Panc1 (cell line): ENCODE results near the gene LIPC.

Experiments used
- CTCF ChIP-seq: fragments of 450-650 bp; IDR thresholded peaks from 2 replicates; pipeline ENCODE4 v1.5.1; 2017; ENCODE audit warnings: mild to moderate bottlenecking
- POLR2AphosphoS5 ChIP-seq: IDR thresholded peaks from 2 replicates; pipeline ENCODE4 v1.6.1; 2012; ENCODE audit warnings: mild to moderate bottlenecking, low read depth, low read length, moderate library complexity
- REST ChIP-seq, 2 experiments: IDR thresholded peaks; 2 replicates each; pipeline ENCODE4 v1.6.1; 2011 to 2012; ENCODE audit warnings: low read depth in 2 of 2, control low read depth in 1 of 2, low read length in 1 of 2, mild to moderate bottlenecking in 1 of 2, moderate library complexity in 1 of 2; ENCODE audit not compliant: insufficient read depth in 1 of 2
- SIN3A ChIP-seq: IDR thresholded peaks from 2 replicates; pipeline ENCODE4 v1.6.1; 2012; ENCODE audit warnings: low read depth, mild to moderate bottlenecking, low read length, moderate library complexity, borderline replicate concordance; ENCODE audit not compliant: insufficient read depth
- TCF7L2 ChIP-seq: IDR thresholded peaks from 2 replicates; pipeline ENCODE4 v1.6.1; 2011; ENCODE audit warnings: mild to moderate bottlenecking, low read depth, low read length, inconsistent platforms

GRCh38 chr15:58393241-58393662, 38.5 kb upstream of the LIPC start:
- TF ChIP-seq POLR2AphosphoS5 (no peak), CTCF (no peak), REST (IDR thresholded peaks at IDR 0.05; ENCODE audit: insufficient read depth in 1 of 2, low read depth in 2 of 2, low read length in 1 of 2) (no peak), TCF7L2 (no peak), SIN3A (no peak)
